ENCODE data around the gene SPRR5. TPM values are rescaled to one million over a fixed set of nuclear protein-coding genes. Genes with fewer than 3 reads are reported as not detected.

Gene SPRR5
- total RNA-seq, 1 donor from 2014 or later, result not detected

DNA sequence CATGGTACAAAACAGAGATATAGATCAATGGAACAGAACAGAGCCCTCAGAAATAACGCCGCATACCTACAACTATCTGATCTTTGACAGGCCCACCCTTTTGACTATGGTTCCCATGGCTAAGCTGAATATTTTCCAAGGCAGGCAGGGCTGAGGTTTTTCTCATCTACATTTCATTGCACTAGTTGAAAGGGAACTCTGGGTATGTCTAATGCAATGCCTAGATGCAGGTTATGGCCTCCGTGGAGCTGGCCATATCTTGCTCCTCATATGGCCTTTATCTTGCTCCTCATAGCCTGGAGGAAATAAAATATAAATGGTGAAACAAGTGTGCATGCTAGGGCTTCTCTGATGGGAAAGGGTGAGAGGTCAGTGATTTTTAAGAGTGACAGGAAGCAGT lies 10.6 kb downstream of the SPRR5 start:
- H3K4me3 ChIP-seq (ENCODE audit: low read depth, low read length), result no peak overlapping the region
- DNase-seq (ENCODE audit: low read depth), result no peak
- TF ChIP-seq, protein P1, sequence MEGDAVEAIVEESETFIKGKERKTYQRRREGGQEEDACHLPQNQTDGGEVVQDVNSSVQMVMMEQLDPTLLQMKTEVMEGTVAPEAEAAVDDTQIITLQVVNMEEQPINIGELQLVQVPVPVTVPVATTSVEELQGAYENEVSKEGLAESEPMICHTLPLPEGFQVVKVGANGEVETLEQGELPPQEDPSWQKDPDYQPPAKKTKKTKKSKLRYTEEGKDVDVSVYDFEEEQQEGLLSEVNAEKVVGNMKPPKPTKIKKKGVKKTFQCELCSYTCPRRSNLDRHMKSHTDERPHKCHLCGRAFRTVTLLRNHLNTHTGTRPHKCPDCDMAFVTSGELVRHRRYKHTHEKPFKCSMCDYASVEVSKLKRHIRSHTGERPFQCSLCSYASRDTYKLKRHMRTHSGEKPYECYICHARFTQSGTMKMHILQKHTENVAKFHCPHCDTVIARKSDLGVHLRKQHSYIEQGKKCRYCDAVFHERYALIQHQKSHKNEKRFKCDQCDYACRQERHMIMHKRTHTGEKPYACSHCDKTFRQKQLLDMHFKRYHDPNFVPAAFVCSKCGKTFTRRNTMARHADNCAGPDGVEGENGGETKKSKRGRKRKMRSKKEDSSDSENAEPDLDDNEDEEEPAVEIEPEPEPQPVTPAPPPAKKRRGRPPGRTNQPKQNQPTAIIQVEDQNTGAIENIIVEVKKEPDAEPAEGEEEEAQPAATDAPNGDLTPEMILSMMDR (conservative IDR thresholded peaks at IDR 0.05; ENCODE audit: low read depth, low read length), result no peak

DNA sequence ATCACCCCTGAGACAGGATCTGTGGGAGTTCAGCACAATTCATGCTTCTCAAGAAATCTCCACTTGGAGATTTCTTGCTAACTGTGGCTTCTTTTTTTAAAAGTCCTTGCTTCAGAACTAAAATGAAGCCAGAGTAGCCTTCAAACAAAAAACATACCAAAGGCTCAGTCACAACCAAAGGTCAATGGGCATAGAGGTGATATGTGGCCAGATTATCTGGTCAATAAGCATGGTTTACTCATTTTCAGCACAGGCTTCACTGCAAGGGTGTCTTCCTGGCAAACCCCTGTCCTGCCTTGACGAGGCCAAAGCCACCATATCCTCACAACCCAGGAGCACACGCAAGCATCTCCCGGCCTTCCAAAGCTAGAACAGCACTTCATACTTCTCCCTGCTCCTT lies 12.3 kb downstream of the SPRR5 start:
- no peak overlapping the region for H3K4me3 ChIP-seq (ENCODE audit: low read depth, low read length)
- TF ChIP-seq, protein P1 (conservative IDR thresholded peaks at IDR 0.05; ENCODE audit: low read depth, low read length), result no peak
- no peak for DNase-seq (ENCODE audit: low read depth)

DNA sequence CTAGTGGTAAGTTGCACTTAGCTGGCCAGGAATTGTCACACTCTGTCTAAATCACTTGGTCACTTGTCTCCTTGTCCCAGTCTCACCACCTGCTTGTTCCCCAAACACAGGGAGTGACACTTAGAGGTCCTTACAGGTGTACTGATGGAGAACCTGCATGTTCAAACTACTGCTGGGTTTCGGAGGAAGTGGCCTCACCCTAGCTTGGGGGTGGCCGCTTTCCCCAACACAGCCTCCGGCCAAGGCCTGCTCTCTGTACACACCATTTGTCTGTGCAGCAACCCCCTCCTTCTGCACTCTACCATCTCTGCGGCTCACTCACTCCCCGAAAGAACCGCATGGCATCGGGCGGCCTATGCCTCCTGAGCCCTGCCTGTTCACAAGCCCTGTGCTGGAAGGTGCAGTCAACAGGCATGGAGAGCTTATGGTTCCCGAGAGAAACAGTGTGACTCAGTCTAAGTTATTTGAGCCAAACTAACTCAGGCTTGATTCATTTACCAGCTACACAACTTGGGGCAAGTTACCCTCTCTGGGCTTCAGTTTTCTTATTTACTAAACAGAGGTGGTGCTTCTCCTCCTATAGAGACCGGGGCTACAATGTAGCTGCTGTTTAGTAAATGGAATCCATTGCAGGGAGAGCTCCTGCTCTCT lies 12.9 kb downstream of the SPRR5 start:
- no peak overlapping the region for H3K4me3 ChIP-seq (ENCODE audit: low read depth, low read length)
- DNase-seq (ENCODE audit: low read depth), result no peak
- TF ChIP-seq, protein P1 (conservative IDR thresholded peaks at IDR 0.05; ENCODE audit: low read depth, low read length), result no peak

DNA sequence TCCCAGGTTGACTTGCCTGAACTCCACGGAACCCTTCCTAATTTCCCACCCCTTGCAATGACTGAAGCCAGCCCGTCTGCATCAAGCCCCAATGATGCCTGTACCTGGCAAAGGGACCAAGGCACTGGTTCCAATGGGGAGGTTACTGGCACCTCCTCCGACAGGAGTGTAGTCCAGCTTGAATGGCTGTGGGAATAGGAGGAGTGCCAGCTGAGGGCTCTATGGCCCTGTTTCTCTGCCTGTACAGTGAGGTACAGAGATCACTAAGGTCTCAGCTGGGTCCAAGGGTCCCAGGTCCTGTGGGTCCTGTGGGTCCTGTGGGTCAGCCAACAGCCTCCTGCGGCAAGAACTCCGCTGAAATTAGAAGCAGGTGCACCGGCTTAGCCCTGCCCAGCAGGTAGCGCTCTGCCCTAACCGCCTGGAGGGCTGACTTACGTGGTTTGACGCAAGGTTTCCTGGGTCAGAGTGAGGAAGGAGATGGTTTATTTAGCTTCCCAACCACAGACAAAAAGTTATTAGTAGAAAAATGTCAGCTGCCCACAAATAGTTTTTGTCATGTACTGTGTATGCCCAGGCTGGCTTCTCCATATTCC lies 13.5 kb downstream of the SPRR5 start:
- TF ChIP-seq, protein P1 (conservative IDR thresholded peaks at IDR 0.05; ENCODE audit: low read depth, low read length), result no peak
- no peak overlapping the region for H3K4me3 ChIP-seq (ENCODE audit: low read depth, low read length)
- no peak for DNase-seq (ENCODE audit: low read depth)

DNA sequence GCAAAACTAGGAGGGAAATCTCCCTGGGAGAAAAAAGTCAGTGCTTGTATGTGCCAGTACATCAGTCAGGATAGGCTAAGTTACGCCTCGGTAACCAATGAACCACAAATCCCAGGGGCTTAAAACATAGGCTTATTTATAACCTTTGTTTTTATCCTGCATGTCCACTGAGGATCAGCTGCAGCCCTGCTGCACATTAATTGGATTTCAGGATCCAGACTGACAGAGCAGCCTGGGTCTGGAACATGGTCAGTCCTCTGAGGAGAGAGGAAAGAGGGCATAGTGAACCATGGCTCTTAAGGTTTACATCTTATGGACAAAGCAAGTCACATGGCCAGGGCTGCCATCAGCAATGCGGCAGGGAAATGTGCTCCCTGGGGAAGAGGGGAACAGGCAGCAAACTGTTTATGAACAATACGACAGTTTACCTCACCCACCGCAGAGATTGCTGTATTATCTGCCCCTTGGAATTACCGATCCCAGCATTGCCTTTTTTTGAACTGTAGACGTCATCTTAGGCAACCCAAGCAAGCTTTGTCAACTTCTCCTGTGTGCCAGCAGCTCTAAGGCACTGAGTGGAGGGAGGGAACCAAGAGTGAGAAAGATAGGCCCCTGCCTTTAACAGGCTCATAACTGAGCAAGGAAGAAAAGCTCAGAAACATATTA lies 14.4 kb downstream of the SPRR5 start:
- DNase-seq (ENCODE audit: low read depth), result no peak

DNA sequence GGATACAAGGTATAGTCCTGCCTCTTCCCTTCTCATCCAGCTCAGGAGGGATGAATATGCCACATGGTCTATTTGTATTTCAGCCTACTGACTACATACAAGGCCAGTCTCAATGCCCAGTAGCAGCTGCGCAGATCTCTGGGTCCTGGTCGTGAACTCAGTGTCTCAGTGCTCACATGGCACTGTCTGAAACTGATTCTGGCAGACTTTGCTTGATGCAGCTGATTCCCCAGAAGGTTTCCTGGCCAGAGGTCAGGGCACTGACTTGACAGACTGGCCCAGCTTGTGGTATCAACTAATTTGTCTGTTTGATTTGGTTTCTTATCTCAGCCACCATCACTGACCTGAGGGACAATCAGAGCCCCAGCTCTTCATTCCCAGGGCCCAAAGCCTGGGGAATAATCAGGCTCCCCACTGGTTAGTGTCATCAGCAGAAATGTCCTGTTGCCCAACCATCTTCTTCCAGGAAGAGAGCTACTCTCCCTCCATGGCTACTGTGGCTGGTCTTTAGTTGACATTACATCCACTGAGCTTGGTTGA lies 15.9 kb downstream of the SPRR5 start:
- TF ChIP-seq, protein P1 (conservative IDR thresholded peaks at IDR 0.05; ENCODE audit: low read depth, low read length), result no peak
- no peak overlapping the region for H3K4me3 ChIP-seq (ENCODE audit: low read depth, low read length)
- no peak for DNase-seq (ENCODE audit: low read depth)

More for the DNA sequence above, 14.4 kb downstream of the SPRR5 start:
- TF ChIP-seq, protein P1 (conservative IDR thresholded peaks at IDR 0.05; ENCODE audit: low read depth, low read length), result no peak
- H3K4me3 ChIP-seq (ENCODE audit: low read depth, low read length), result no peak overlapping the region
